Brain pericyte (primary cell): Measurements from ENCODE around the gene IGSF23.
"Not testable (repeated sequence)": the region's sequence is repeated elsewhere in the genome, so short reads cannot be mapped to it uniquely, and the experiment has no call there.

ENCODE experiments used
- DNase-seq: peaks from one replicate; pipeline ENCODE4 v3.0.0-alpha.2; 2012; ENCODE audit warnings: low read depth, low spot score

The IGSF23 gene

GRCh38 chr19:44611812-44612295 is 1.5 kb upstream of the IGSF23 start:
- no peak for DNase-seq

- DNase-seq = no peak
Observed at GRCh38 chr19:44614313-44614712, 950 bp downstream of the IGSF23 start.

GRCh38 chr19:44615863-44616247 is 2.5 kb downstream of the IGSF23 start:
- DNase-seq = no peak

DNA sequence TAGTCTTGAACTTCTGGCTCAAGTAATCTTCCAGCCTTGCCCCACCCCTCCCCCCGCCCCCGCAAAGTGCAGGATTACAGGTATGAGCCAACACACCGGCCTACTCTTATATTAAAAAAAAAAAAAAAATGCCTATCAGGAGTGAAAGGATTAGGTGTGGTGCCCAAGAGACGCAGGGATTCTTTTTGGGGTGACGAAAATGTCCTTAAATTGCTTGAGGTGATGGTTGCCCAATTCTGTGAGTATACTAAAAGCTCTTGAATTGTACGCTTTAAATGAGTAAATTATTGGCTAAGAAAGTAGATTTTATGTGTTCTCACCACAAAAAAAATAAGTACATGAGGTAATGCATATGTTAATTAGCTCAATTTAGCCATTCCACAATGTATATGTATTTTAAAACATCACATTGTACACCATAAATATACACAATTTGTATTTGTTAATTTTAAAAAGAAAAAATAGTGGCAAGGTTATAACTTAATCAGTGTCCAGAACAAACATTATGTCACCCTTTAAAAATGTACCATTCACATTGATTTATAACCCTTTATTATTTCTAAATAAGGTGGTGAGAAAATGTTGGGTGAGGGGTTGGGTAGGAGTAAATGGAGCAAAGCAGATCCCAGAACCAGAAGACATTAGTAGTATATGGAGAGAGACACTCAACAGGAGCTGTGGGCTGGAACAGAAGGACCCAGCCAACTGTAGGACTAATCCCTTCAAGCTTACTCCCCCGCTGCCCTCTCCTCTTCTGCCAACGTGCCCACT is 3.9 kb downstream of the IGSF23 start:
- DNase-seq = no peak

- no peak for DNase-seq
Observed at GRCh38 chr19:44618640-44619357, 5.4 kb downstream of the IGSF23 start.

- DNase-seq = no peak
Observed at GRCh38 chr19:44620667-44621066, 7.3 kb downstream of the IGSF23 start.

- DNase-seq = no peak
Observed at GRCh38 chr19:44621367-44621766, 8.0 kb downstream of the IGSF23 start.

DNA sequence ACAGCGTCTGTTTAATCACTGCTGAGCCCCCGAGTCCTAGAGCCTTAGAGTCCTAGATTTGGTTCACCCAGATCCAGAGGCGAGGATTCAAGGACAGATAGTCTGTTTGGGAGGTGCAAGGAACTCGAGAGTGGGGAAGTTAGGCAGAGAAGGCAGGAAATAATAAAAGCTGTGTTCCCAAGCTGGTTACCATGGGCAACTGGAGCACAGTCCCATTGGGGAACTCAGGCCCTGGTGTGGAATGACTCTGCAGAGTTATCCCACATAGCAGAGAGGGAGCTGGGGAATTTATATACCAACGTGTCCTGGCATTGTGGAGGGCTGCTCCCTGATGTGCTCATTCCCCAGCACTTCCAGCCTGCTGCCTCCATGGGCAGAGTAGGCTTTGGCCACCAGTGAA is 9.7 kb downstream of the IGSF23 start:
- no peak for DNase-seq

- no peak for DNase-seq
Observed at GRCh38 chr19:44623626-44624025, 10.3 kb downstream of the IGSF23 start.

GRCh38 chr19:44624840-44625354 is 11.5 kb downstream of the IGSF23 start:
- no peak for DNase-seq

DNA sequence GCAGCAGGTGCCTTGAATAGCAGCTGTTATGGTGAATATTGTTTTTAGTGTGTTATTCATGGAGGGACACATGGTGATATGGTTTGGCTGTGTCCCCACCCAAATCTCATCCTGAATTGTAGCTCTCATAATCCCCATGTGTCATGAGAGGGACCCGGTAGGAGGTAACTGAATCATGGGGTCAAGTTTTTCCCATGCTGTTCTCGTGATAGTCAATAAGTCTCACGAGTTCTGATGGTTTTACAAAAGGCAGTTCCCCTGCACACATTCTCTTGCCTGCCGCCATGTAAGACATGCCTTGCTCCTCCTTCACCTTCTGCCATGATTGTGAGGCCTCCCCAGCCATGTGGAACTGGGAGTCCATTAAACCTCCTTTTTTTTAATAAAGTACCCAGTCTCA is 12.3 kb downstream of the IGSF23 start:
- DNase-seq = not testable (repeated sequence)

GRCh38 chr19:44626048-44626624 is 12.8 kb downstream of the IGSF23 start:
- no peak for DNase-seq

DNA sequence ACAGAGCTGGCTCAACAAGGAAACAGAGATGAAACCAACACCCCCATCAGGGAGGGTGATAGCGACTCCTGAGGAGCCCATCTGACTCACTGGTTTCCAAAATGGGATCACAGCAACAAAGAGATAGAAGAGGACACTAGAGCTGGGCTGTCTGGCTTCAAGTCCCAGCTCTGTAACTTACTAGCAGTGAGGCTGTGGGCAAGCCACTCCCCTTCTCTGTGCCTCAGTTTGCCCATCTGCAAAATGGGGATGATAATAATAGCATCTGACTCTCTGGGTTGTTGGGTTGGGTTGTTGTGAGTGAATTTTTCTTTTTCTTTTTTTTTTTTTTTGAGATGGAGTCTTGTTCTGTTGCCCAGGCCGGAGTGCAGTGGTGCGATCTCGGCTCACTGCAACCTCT is 14.3 kb downstream of the IGSF23 start:
- no peak for DNase-seq

GRCh38 chr19:44628793-44629192 is 15.4 kb downstream of the IGSF23 start:
- DNase-seq = no peak

DNA sequence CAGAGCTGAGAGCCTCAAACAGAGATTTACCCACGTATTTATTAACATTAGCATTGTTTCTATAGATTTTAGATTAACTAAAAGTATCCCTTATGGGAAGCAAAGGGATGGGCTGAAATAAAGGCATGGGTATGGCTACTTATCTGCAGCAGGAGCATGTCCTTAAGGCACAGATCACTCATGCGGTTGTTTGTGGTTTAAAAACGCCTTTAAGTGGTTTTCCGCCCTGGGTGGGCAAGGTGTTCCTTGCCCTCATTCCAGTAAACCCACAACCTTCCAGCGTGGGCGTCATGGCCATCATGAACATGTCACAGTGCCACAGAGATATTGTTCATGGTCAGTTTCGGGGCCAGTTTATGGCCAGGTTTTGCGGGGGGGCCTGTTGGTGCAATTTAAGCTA is 18.2 kb downstream of the IGSF23 start:
- DNase-seq = not testable (repeated sequence)

- DNase-seq = not testable (repeated sequence)
Observed at GRCh38 chr19:44634058-44634457, 20.7 kb downstream of the IGSF23 start.

DNA sequence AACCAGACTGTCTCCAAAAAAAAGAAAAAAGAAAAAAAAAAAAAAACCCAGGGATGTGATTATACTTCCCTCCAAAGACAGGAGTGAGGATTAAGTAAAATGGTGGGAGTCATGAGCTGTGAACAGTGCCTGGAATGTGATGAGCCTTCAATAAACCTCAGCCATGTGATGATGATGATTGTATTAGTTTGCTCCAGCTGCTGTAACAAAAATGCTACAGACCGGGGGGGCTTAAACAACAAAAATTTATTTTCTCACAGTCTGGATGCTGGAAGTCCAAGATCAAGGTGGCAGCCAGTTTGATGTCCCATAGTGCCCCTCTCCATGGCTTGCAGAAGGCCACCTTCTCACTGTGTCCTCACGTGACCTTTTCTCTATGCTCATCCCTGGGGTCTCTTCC is 21.4 kb downstream of the IGSF23 start:
- no peak for DNase-seq

GRCh38 chr19:44635581-44636438 is 22.4 kb downstream of the IGSF23 start:
- peak; percentile 25 for DNase-seq

GRCh38 chr19:44636439-44637389 is 23.4 kb downstream of the IGSF23 start:
- no peak for DNase-seq

DNA sequence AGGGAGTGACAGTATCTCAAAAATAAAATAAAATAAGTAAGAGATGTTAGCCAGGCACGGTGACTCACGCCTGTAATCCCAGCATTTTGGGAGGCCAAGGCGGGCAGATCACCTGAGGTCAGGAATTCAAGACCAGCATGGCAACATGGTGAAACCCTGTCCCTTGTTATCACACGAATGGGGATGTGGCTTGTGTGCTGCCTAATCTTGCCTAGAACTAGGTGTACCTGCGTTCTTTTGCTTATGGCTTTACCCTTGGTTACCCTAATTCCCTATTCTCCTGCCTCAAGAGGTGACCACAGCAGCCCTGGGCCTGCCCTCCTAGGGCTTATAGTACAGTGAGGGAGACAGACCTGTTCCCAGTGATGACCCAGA is 24.0 kb downstream of the IGSF23 start:
- DNase-seq = no peak
